IMR-90 (cell line): ENCODE measurements around the gene FAM81A. TPM values are rescaled to one million over a fixed set of nuclear protein-coding genes. Genes with fewer than 3 reads are reported as not detected.

ENCODE experiments used
- ATAC-seq: fragments of 200-7000 bp; cut with Tn5 transposase; 2 replicates; pipeline ENCODE4 v1.9.1; 2020; ENCODE audit warnings: low read depth, mild to moderate bottlenecking, moderate library complexity
- BruUV-seq: library from RNA; stranded (reverse); fragments of 400-500 nt; replicated peaks from 2 replicates; lab custom pipeline; 2021; lab: Mats Ljungman, UMichigan
- CTCF ChIA-PET: fragments of 300-600 bp; formaldehyde crosslinking; extraction: SDS; loops from one replicate; lab custom pipeline; 2021; ENCODE audit warnings: antibody characterized with exemption; lab: Yijun Ruan, JAX
- POLR2A ChIA-PET: fragments of 300-600 bp; sonication (Branson Sonifier 250); formaldehyde crosslinking; loops from one replicate; lab custom pipeline; 2022; ENCODE audit warnings: antibody characterized with exemption; ENCODE audit not compliant: unreplicated experiment; lab: Charles Lee
- DNase-seq: peaks from one replicate; pipeline ENCODE4 v3.0.0; 2013
- H2AFZ ChIP-seq: replicated peaks from 2 replicates; pipeline ENCODE3; 2013; ENCODE audit warnings: low read length, mild to moderate bottlenecking; ENCODE audit not compliant: poor library complexity
- H2AK5ac ChIP-seq: 2 replicates; pipeline ENCODE4 v1.6.1; 2013; ENCODE audit warnings: low read depth, low read length, inconsistent platforms
- H2AK9ac ChIP-seq: replicated peaks from 2 replicates; pipeline ENCODE3; 2013; ENCODE audit warnings: mild to moderate bottlenecking, low read depth, low read length, moderate library complexity; ENCODE audit not compliant: poor library complexity
- H2BK120ac ChIP-seq: 2 replicates; pipeline ENCODE4 v1.6.1; 2013; ENCODE audit warnings: low read depth, low read length, inconsistent platforms
- H2BK15ac ChIP-seq: 3 replicates; pipeline ENCODE4 v1.6.1; 2013; ENCODE audit warnings: low read depth, low read length, inconsistent platforms
- H2BK20ac ChIP-seq: 2 replicates; pipeline ENCODE4 v1.6.1; 2013; ENCODE audit warnings: low read depth, mild to moderate bottlenecking, inconsistent platforms, low read length, moderate library complexity
- H2BK5ac ChIP-seq: 2 replicates; pipeline ENCODE4 v1.6.1; 2013; ENCODE audit warnings: mild to moderate bottlenecking, low read depth, low read length, inconsistent platforms; ENCODE audit not compliant: poor library complexity, severe bottlenecking
- H3K14ac ChIP-seq: replicated peaks from 2 replicates; pipeline ENCODE4 v1.6.1; 2013; ENCODE audit warnings: low read depth, low read length, inconsistent platforms
- H3K18ac ChIP-seq: 2 replicates; pipeline ENCODE4 v1.6.1; 2013; ENCODE audit warnings: low read depth, low read length, control low read depth
- H3K23ac ChIP-seq: 2 replicates; pipeline ENCODE4 v1.6.1; 2013; ENCODE audit warnings: low read depth, low read length, inconsistent platforms
- H3K27ac ChIP-seq: 2 replicates; pipeline ENCODE4 v1.5.1; 2013; ENCODE audit warnings: mild to moderate bottlenecking, control low read depth, low read length; ENCODE audit not compliant: insufficient read depth
- H3K27me3 ChIP-seq: 2 replicates; pipeline ENCODE4 v1.6.1; 2013; ENCODE audit warnings: low read length; ENCODE audit not compliant: control insufficient read depth, insufficient read depth
- H3K36me3 ChIP-seq: 2 replicates; pipeline ENCODE4 v1.6.1; 2013; ENCODE audit warnings: low read length, mixed read lengths; ENCODE audit not compliant: control insufficient read depth, insufficient read depth
- H3K4ac ChIP-seq: 2 replicates; pipeline ENCODE4 v1.6.1; 2013; ENCODE audit warnings: low read depth, low read length, inconsistent platforms
- H3K4me1 ChIP-seq: 2 replicates; pipeline ENCODE4 v1.6.1; 2013; ENCODE audit warnings: low read length, mixed read lengths; ENCODE audit not compliant: control insufficient read depth, insufficient read depth
- H3K4me2 ChIP-seq: 2 replicates; pipeline ENCODE4 v1.6.1; 2013; ENCODE audit warnings: low read depth, mild to moderate bottlenecking, control low read depth, low read length, moderate library complexity
- H3K4me3 ChIP-seq: 2 replicates; pipeline ENCODE4 v1.5.1; 2013; ENCODE audit warnings: low read depth, mild to moderate bottlenecking, control low read depth, low read length, moderate library complexity; ENCODE audit not compliant: insufficient read depth
- H3K56ac ChIP-seq: 2 replicates; pipeline ENCODE4 v1.6.1; 2013; ENCODE audit warnings: low read length, inconsistent platforms; ENCODE audit not compliant: insufficient read depth; ENCODE audit errors: extremely low read depth
- H3K79me1 ChIP-seq, 2 experiments: 2 replicates each; pipeline ENCODE4 v1.6.1; 2013; ENCODE audit warnings: low read length in 2 of 2, inconsistent platforms in 1 of 2, low read depth in 1 of 2
- H3K9ac ChIP-seq: 2 replicates; pipeline ENCODE4 v1.6.1; 2013; ENCODE audit warnings: low read depth, low read length, control low read depth
- H3K9me1 ChIP-seq: 2 replicates; pipeline ENCODE4 v1.6.1; 2013; ENCODE audit warnings: low read length, inconsistent platforms; ENCODE audit not compliant: insufficient read depth
- H3K9me3 ChIP-seq: 2 replicates; pipeline ENCODE4 v1.6.1; 2013; ENCODE audit warnings: low read length; ENCODE audit not compliant: control insufficient read depth, insufficient read depth
- H4K20me1 ChIP-seq: 2 replicates; pipeline ENCODE4 v1.6.1; 2013; ENCODE audit warnings: low read length, inconsistent platforms; ENCODE audit not compliant: insufficient read depth
- H4K5ac ChIP-seq: 2 replicates; pipeline ENCODE4 v1.6.1; 2013; ENCODE audit warnings: mild to moderate bottlenecking, low read depth, low read length, control low read depth
- H4K8ac ChIP-seq, 2 experiments: 2 replicates each; pipeline ENCODE4 v1.6.1; 2013; ENCODE audit warnings: low read depth in 2 of 2, low read length in 2 of 2, control low read depth in 1 of 2, inconsistent platforms in 1 of 2
- H4K91ac ChIP-seq: 2 replicates; pipeline ENCODE4 v1.6.1; 2013; ENCODE audit warnings: low read depth, low read length, inconsistent platforms; ENCODE audit not compliant: insufficient read depth
- CEBPB ChIP-seq: IDR thresholded peaks from 2 replicates; pipeline ENCODE4 v1.6.1; 2012; ENCODE audit warnings: low read depth, low read length, improper control_type of control experiment
- CTCF ChIP-seq: conservative IDR thresholded peaks from 2 replicates; pipeline ENCODE4 v1.5.1; 2012; ENCODE audit warnings: mild to moderate bottlenecking, low read depth, low read length, improper control_type of control experiment
- MAZ ChIP-seq: IDR thresholded peaks from 2 replicates; pipeline ENCODE4 v1.6.1; 2012; ENCODE audit warnings: low read depth, mild to moderate bottlenecking, low read length, improper control_type of control experiment, moderate library complexity, borderline replicate concordance
- NFE2L2 ChIP-seq: fragments of 150-350 bp; IDR thresholded peaks from 2 replicates; pipeline ENCODE4 v1.6.1; 2016; ENCODE audit warnings: low read depth, mild to moderate bottlenecking, low read length
- RAD21 ChIP-seq: IDR thresholded peaks from 2 replicates; pipeline ENCODE4 v1.6.1; 2012; ENCODE audit warnings: low read length, improper control_type of control experiment
- SMC3 ChIP-seq: fragments of 150-350 bp; IDR thresholded peaks from 2 replicates; pipeline ENCODE4 v1.6.1; 2016; ENCODE audit warnings: low read depth, mild to moderate bottlenecking, antibody characterized with exemption, low read length, moderate library complexity
- WGBS, 2 experiments: methylation state at CpG; one replicate each; pipeline versions ENCODE4 v1.1.5 to v1.1.7; 2013; ENCODE audit warnings: missing lambda C conversion rate in 2 of 2; ENCODE audit not compliant: insufficient read length in 1 of 2; ENCODE audit errors: extremely low coverage in 2 of 2; 5-methylcytosine and 5-hydroxymethylcytosine counted together
- dilution Hi-C: fragments of 300-500 bp; cut with HindIII; formaldehyde crosslinking; loops from one replicate; pipeline ENCODE4 v1.14.3; 2018; ENCODE audit warnings: low sequenced_read_pairs; ENCODE audit not compliant: unreplicated experiment
- in situ Hi-C: fragments of 300-500 bp; cut with MboI; formaldehyde crosslinking; loops from 3 replicates; pipeline ENCODE4 v1.14.3; 2019; ENCODE audit warnings: low sequenced_read_pairs, inconsistent platforms, mixed read lengths
- intact Hi-C: fragments of 100-400 bp; cut with micrococcal nuclease; formaldehyde crosslinking; loops from 2 replicates; pipeline ENCODE4 v1.10.0; 2022
- polyA plus RNA-seq, 3 experiments: library from polyadenylated mRNA; depleted of rRNA; stranded (reverse); fragments of >200 nt; gene quantifications; 2 replicates each; pipeline ENCODE4 v1.2.3, GENCODE V29; 2012; ENCODE audit warnings: low replicate concordance in 1 of 3
- total RNA-seq: library from RNA; depleted of rRNA; stranded (reverse); fragments of >200 nt; gene quantifications from 2 replicates; pipeline ENCODE4 v1.2.3, GENCODE V29; 2012
- TF ChIP-seq, protein P1 (sequence below): fragments of 150-350 bp; IDR thresholded peaks from 2 replicates; pipeline ENCODE4 v1.6.1; 2016; ENCODE audit warnings: low read depth, mild to moderate bottlenecking, low read length, moderate library complexity, borderline replicate concordance
- TF ChIP-seq, protein P2 (sequence below): fragments of 150-350 bp; IDR thresholded peaks from 2 replicates; pipeline ENCODE4 v1.6.1; 2017; ENCODE audit warnings: mild to moderate bottlenecking, antibody characterized with exemption, low read length, low read depth

FAM81A gene
- total and polyA plus RNA-seq, 2 of the 4 experiments (the other 2 are of a cell fraction): not detected

GRCh38 chr15:59410391-59410896 lies 27.5 kb upstream of the FAM81A start:
- DNase-seq: no peak
- H2BK120ac ChIP-seq: no peak overlapping the region
- H3K18ac ChIP-seq: no peak overlapping the region
- H4K91ac ChIP-seq: no peak overlapping the region
- H3K9me3 ChIP-seq: no peaks in the 10 kb centered on the region
- H2AFZ ChIP-seq: no peak overlapping the region
- dilution Hi-C loops (no loop called here), intact Hi-C loops (no loop called here), in situ Hi-C loops (no loop called here)
- no CpG with 5 or more reads among the region's 2 CpGs for whole genome bisulfite sequencing, 2 experiments
- H3K27me3 ChIP-seq: peaks cover 12% of the 10 kb centered on the region
- no peaks in the 10 kb centered on the region for H3K36me3 ChIP-seq
- no peak overlapping the region for H3K14ac ChIP-seq
- H2AK5ac ChIP-seq: no peak overlapping the region
- no peak for ATAC-seq
- H3K9ac ChIP-seq: no peak overlapping the region
- no peak overlapping the region for H2BK5ac ChIP-seq
- no peak overlapping the region for H2BK15ac ChIP-seq
- no peak overlapping the region for H3K4me3 ChIP-seq
- H3K9me1 ChIP-seq: no peaks in the 10 kb centered on the region
- no peak overlapping the region for H2BK20ac ChIP-seq
- no peak overlapping the region for H3K27ac ChIP-seq
- CTCF ChIA-PET: interaction anchor here (0.6 kb wide), 1 partner anchor 9 kb away, joined by 4 read pairs; no protein-coding TSS in a partner anchor
- H3K4ac ChIP-seq: no peak overlapping the region
- POLR2A ChIA-PET: no interaction called here
- TF ChIP-seq CEBPB (no peak), SMC3 (no peak), NFE2L2 (no peak), RAD21 (no peak), CTCF (no peak), MAZ (no peak)
- TF ChIP-seq, protein P1, sequence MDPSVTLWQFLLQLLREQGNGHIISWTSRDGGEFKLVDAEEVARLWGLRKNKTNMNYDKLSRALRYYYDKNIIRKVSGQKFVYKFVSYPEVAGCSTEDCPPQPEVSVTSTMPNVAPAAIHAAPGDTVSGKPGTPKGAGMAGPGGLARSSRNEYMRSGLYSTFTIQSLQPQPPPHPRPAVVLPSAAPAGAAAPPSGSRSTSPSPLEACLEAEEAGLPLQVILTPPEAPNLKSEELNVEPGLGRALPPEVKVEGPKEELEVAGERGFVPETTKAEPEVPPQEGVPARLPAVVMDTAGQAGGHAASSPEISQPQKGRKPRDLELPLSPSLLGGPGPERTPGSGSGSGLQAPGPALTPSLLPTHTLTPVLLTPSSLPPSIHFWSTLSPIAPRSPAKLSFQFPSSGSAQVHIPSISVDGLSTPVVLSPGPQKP: no peak
- TF ChIP-seq, protein P2, sequence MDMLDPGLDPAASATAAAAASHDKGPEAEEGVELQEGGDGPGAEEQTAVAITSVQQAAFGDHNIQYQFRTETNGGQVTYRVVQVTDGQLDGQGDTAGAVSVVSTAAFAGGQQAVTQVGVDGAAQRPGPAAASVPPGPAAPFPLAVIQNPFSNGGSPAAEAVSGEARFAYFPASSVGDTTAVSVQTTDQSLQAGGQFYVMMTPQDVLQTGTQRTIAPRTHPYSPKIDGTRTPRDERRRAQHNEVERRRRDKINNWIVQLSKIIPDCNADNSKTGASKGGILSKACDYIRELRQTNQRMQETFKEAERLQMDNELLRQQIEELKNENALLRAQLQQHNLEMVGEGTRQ: no peak
- no peak overlapping the region for H3K4me2 ChIP-seq
- no peaks in the 10 kb centered on the region for H3K79me1 ChIP-seq
- no peaks in the 10 kb centered on the region for H3K4me1 ChIP-seq
- BruUV-seq: no TSS peak
- no peak overlapping the region for H4K5ac ChIP-seq
- H4K20me1 ChIP-seq: no peaks in the 10 kb centered on the region
- no peak overlapping the region for H2AK9ac ChIP-seq
- H4K8ac ChIP-seq: no peak overlapping the region
- H3K23ac ChIP-seq: no peak overlapping the region
- H3K56ac ChIP-seq: no peak overlapping the region
